Bronchial epithelial cell (primary cell): Measurements from ENCODE around the gene AP2B1. TPM values are rescaled to one million over a fixed set of nuclear protein-coding genes. Genes with fewer than 3 reads are reported as not detected.

Source experiments
- DNase-seq: peaks from one replicate; pipeline ENCODE4 v3.0.0-alpha.2; 2010; ENCODE audit warnings: low read depth
- FAIRE-seq: peaks from 2 replicates; lab custom pipeline; 2011; peaks lifted over from hg19 to GRCh38; lab: Jason Lieb, UNC
- H3K27me3 ChIP-seq: 2 replicates; pipeline ENCODE4 v1.5.1; 2011; ENCODE audit warnings: low read length; ENCODE audit not compliant: control insufficient read depth, insufficient read depth
- H3K36me3 ChIP-seq: 2 replicates; pipeline ENCODE4 v1.5.1; 2011; ENCODE audit warnings: low read length; ENCODE audit not compliant: control insufficient read depth, insufficient read depth
- H3K4me3 ChIP-seq: 2 replicates; pipeline ENCODE4 v1.5.1; 2011; ENCODE audit warnings: mild to moderate bottlenecking, low read depth, low read length, control low read depth
- CTCF ChIP-seq: IDR thresholded peaks from 2 replicates; pipeline ENCODE4 v1.5.1; 2011; ENCODE audit warnings: mild to moderate bottlenecking, moderate library complexity, low read length, control low read depth, inconsistent platforms; ENCODE audit not compliant: insufficient read depth, severe bottlenecking
- total RNA-seq: library from RNA; depleted of rRNA; stranded (reverse); fragments of >200 nt; gene quantifications from 2 replicates; pipeline ENCODE4 v1.2.1, GENCODE V29; 2014

Gene AP2B1
- total RNA-seq, 1 donor from 2014 or later = 50.8 TPM

GRCh38 chr17:35742896-35743477 lies 155.9 kb downstream of the AP2B1 start:
- no peak for FAIRE-seq
- no peaks in the 10 kb centered on the region for H3K36me3 ChIP-seq
- no peak for TF ChIP-seq CTCF
- H3K27me3 ChIP-seq = peaks cover 24% of the 10 kb centered on the region
- no peak overlapping the region for H3K4me3 ChIP-seq
- no peak for DNase-seq

- peak; percentile 26 for DNase-seq
- peaks cover 24% of the 10 kb centered on the region for H3K27me3 ChIP-seq
- no peaks in the 10 kb centered on the region for H3K36me3 ChIP-seq
- FAIRE-seq = no peak
- TF ChIP-seq CTCF = no peak
- H3K4me3 ChIP-seq = no peak overlapping the region
Measured at GRCh38 chr17:35743626-35744328, 156.7 kb downstream of the AP2B1 start.

GRCh38 chr17:35744830-35745229 lies 157.7 kb downstream of the AP2B1 start:
- TF ChIP-seq CTCF = no peak
- Histone ChIP-seq H3K4me3 (no peak overlapping the region), H3K27me3 (peaks cover 20% of the 10 kb centered on the region), H3K36me3 (no peaks in the 10 kb centered on the region)
- no peak for FAIRE-seq
- no peak for DNase-seq

GRCh38 chr17:35745246-35745645 lies 158.1 kb downstream of the AP2B1 start:
- H3K4me3 ChIP-seq = no peak overlapping the region
- DNase-seq = no peak
- H3K36me3 ChIP-seq = no peaks in the 10 kb centered on the region
- FAIRE-seq = no peak
- TF ChIP-seq CTCF = no peak
- peaks cover 17% of the 10 kb centered on the region for H3K27me3 ChIP-seq

GRCh38 chr17:35745749-35746320 lies 158.7 kb downstream of the AP2B1 start:
- FAIRE-seq = no peak
- DNase-seq = no peak
- peaks cover 12% of the 10 kb centered on the region for H3K27me3 ChIP-seq
- no peaks in the 10 kb centered on the region for H3K36me3 ChIP-seq
- H3K4me3 ChIP-seq = no peak overlapping the region
- no peak for TF ChIP-seq CTCF
